ENCODE results near the gene CDS2.
A peak's percentile ranks its signal among the peaks of the same experiment; 100 is the strongest.

The CDS2 gene

GRCh38 chr20:5119435-5120184, 7.2 kb upstream of the CDS2 start, which contains the start of gene PCNA:
Gene PCNA, minus strand, starts transcription at chr20:5119958. Its CDS starts 160 bp downstream, at chr20:5119798.
- peak; percentile 93 for DNase-seq (ENCODE audit: low read depth)

DNA sequence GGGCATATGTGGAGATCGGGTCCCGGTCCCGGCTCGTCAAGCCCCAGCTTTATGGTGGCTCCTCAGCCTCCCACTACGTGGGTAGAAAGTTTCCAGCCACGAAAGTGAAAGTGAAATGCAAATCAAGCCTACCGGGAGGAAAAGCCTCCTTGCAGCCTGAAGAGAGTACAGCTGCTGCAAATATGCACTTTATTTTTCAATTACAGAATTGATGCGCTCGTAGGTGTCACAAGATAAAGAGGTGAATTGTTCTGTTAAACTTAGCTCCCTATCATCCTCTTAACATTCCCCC, 6.7 kb upstream of the CDS2 start:
- DNase-seq (ENCODE audit: low read depth): no peak

DNA sequence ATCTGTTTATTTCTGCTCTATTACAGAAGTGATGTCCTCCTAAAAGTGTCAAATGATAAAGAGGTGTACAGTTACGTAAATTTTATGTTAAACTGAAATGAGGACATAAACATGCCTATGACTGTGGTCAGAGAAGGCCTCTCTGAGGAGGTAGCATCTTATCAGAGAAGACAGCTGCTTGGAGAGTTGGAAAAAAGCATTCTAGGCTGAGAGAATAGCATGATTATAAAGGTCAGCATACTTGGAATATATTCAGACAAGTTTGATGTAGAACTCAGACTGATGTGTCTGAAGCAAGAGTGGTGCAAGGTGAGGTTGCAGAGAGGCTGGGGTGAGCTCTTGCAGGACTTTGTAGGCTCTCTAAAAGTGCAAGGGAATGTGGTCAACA, 3.9 kb upstream of the CDS2 start:
- DNase-seq (ENCODE audit: low read depth): no peak

- DNase-seq (ENCODE audit: low read depth): peak; percentile 53
Measured at GRCh38 chr20:5127204-5127858, 523 bp downstream of the CDS2 start.

- no peak for DNase-seq (ENCODE audit: low read depth)
Measured at GRCh38 chr20:5127859-5128424, 1.1 kb downstream of the CDS2 start.

GRCh38 chr20:5128886-5129285, 2.1 kb downstream of the CDS2 start:
- DNase-seq (ENCODE audit: low read depth): no peak

DNA sequence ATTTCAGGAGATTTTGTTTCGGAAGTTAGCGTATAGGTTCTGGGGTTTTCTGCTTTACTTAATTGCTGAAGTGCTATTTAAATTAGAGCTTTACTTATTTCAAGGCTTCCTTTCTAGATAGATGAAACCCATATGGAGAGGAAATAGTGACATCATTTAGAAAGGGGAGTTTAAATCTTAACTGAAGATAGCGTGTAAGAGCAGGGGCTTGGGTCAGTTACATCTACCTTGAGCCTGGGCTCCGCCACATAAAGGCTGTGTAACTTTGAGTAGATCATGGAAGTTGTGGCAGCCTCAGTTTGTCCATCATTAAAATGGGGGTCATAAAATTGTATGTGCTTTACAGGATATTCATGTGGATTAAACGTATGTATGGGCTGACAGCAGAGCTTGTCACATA, 4.7 kb downstream of the CDS2 start:
- no peak for DNase-seq (ENCODE audit: low read depth)

DNA sequence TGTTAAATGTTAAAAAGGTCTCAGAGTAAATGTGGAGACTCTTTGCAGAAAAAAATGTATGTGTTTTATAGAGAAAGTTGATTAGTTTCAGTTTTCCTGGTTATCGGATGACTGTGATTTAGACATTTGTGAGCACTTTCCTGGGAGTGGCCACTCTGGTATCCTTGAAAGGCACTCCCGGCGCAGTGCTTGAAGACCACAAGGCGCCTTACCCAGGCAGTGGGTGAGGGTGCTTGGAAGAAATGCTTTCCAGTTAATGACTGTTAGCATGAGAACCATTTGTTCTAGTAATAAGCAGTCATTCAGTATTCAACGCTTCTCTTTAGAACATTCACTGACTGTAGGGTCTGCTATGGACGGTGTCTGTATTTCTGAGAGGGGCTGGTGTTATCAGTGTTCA, 7.2 kb downstream of the CDS2 start:
- DNase-seq (ENCODE audit: low read depth): no peak

- DNase-seq (ENCODE audit: low read depth): no peak
Measured at GRCh38 chr20:5135363-5136012, 8.7 kb downstream of the CDS2 start.

DNA sequence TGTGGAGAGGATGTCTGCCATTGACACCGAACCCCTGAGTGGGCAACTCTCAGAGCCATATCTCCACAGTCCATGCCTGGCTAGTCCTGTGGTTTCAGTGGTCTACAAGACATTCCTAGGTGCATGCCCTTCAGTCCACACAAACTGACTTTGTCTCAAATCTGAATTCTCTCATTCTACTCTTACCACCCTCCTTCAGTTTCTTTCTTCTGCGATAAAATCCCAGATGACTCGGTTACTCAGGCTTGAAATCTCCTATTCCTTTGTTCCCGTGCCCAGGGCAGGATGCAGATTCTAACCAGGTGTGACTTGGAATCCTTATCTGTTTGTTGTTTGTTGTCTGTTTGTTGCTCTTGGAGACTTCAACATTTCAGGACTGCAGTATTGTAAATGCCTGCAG, 9.3 kb downstream of the CDS2 start:
- DNase-seq (ENCODE audit: low read depth): no peak

DNA sequence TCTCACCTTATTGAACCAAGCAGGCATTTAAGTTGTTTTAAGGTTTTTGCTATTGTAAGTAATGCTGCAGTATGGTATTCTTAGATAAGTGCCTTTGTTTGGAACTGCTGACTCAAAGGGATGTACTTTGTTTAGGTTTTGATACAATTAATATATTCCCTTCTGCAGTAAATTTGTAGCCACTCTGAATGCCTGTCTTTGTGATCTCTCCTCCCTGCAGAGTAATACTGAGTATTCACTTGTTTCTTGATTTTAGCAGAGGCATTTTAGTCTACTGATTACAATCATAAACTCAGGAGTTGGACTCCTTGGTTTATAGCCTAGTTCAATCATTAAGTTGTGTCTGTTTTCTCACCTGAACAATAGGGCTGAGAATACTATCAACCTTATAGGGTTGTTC, 13.4 kb downstream of the CDS2 start:
- no peak for DNase-seq (ENCODE audit: low read depth)

DNA sequence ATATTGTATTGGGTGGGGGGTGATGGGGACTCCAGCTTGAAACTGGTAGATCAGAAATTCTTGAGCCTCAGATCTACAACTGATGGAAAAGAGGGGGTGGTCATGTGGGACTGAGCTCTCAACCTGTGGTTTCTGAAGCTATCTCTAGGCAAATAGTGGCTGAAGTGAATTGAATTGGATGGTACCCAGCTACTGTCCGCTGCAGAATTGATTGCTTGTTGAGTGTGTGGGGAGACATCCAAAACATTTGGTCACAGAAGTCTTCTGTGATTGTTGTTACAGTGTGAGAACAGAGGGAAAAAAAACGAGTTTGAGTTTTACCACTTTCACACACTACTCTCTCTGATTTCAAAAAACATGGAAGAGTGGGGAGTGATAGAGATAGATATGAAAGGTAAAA, 14.8 kb downstream of the CDS2 start:
- DNase-seq (ENCODE audit: low read depth): no peak

GRCh38 chr20:5143851-5144250, 17.0 kb downstream of the CDS2 start:
- no peak for DNase-seq (ENCODE audit: low read depth)

- no peak for DNase-seq (ENCODE audit: low read depth)
Measured at GRCh38 chr20:5145365-5146098, 18.7 kb downstream of the CDS2 start.

- no peak for DNase-seq (ENCODE audit: low read depth)
Measured at GRCh38 chr20:5146099-5146668, 19.4 kb downstream of the CDS2 start.

DNA sequence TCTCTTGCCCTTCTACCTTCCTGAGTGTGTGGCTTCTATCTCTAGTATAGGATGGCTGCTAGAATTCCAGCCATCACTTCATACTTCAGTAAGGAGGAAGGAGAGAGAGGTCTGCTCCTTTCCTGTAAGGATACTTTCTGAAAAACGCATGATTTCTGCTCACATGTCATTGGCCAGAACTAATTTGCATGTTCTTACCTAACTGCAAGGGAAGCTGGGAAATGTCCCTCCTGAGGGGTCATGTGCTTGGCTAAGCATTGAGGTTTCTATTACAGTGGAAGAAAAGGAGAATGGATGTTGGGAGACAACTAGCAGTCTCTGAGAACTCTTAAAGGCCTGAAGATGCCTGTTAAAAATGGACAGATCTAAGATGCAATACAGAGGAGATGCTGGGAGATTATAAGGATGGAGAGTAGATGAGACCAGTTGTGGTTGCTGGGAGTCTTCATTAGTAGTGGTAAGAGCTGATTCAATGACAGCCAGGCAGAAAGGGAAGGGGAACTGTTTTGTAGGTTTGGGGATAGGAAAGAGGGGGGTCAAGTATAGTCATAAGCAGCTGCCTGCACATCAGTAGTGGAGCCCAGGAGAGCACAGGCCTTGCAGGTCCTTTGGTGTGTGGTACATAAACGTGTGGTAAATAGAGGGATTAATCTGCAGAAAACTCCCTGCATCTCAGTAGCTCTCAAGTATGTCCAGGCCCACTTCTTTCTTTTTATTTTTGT, 20.2 kb downstream of the CDS2 start:
- no peak for DNase-seq (ENCODE audit: low read depth)

- DNase-seq (ENCODE audit: low read depth): no peak
Measured at GRCh38 chr20:5148581-5148980, 21.8 kb downstream of the CDS2 start.

- no peak for DNase-seq (ENCODE audit: low read depth)
Measured at GRCh38 chr20:5149892-5150225, 23.1 kb downstream of the CDS2 start.

DNA sequence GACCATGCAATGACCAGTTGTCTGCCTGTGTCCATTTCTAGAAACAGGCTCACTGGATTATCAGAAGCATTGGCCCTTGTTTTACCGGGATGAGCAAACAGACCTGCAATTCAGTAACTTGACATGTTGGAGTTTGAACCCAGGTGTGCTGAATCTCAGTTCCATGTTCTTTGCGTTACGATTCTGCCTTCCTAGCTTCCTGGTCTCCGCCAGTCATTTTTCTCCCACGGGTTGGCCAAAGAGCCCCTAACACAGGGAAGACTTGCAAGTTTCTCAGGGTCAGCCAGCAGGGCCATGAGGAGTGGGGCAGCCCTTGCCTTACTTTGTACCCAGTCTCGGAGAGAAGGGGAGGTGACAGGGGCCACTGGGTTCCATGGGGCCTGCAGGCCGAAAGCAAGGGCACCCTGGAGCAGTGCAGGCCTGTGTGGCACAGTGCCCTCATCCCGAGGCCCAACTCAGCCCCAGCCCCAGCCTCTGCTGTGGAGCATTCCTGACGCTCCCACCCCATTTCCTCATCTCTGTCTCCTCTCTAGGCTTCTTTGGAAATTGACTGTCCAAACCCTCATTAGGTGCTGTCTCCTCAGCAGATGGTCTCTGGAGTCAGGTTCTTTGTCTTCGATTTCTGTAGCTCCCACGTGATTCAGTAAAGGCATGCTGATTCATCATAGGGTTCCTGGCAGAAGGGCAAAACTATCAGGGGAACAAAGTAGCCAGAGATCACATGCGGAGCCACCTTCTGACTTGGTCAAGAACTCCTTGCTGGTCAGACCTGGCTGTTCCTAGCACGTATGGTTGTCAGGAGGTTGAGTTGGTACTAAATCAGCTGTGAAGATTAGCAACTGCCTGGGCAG, 23.6 kb downstream of the CDS2 start:
- no peak for DNase-seq (ENCODE audit: low read depth)

- no peak for DNase-seq (ENCODE audit: low read depth)
Measured at GRCh38 chr20:5153152-5153467, 26.3 kb downstream of the CDS2 start.
